ENCODE data around the gene CNGB1. TPM values are rescaled to one million over a fixed set of nuclear protein-coding genes. Genes with fewer than 3 reads are reported as not detected.

CNGB1 gene
- total and polyA plus RNA-seq, 4 donors = 2.1 to 6.5 (median 4.3) TPM

GRCh38 chr16:57893559-57894389 lies 77.2 kb downstream of the CNGB1 start:
- 73% methylated on average over 11 of the region's 17 CpGs for WGBS (ENCODE audit: insufficient coverage)
- Histone ChIP-seq H3K36me3 (ENCODE audit: control insufficient read depth, insufficient read depth, low read length) (no peaks in the 10 kb centered on the region), H3K4me3 (ENCODE audit: low read depth, low read length) (no peak overlapping the region), H3K27me3 (ENCODE audit: control insufficient read depth, insufficient read depth, low read length) (no peaks in the 10 kb centered on the region), H3K27ac (ENCODE audit: low read depth, low read length) (no peak overlapping the region), H3K4me1 (ENCODE audit: control insufficient read depth, insufficient read depth, low read length) (peaks cover 8% of the 10 kb centered on the region), H3K9me3 (ENCODE audit: control insufficient read depth, insufficient read depth, low read length) (no peaks in the 10 kb centered on the region)
- DNase-seq (ENCODE audit: low read depth in 4 of 6, low spot score in 6 of 6) = no peak

DNA sequence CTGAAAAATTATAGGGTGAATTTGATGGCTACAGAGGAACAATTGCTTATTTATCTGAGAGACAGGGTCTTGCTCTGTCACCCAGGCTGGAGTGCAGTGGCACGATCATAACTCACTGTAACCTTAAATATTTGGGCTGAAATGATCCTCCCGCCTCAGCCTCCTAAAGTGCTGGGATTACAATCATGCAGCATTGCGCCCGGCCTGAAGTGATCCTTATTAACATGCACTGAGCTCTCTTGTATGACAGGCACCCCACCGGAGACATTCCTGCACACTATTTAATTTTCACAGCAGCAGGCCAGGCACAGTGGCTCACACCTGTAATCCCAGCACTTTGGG lies 77.7 kb downstream of the CNGB1 start:
- H3K9me3 ChIP-seq (ENCODE audit: control insufficient read depth, insufficient read depth, low read length) = no peaks in the 10 kb centered on the region
- no peak overlapping the region for H3K4me3 ChIP-seq (ENCODE audit: low read depth, low read length)
- H3K4me1 ChIP-seq (ENCODE audit: control insufficient read depth, insufficient read depth, low read length) = peaks cover 8% of the 10 kb centered on the region
- H3K27me3 ChIP-seq (ENCODE audit: control insufficient read depth, insufficient read depth, low read length) = no peaks in the 10 kb centered on the region
- no peaks in the 10 kb centered on the region for H3K36me3 ChIP-seq (ENCODE audit: control insufficient read depth, insufficient read depth, low read length)
- no peak for DNase-seq (ENCODE audit: low read depth in 4 of 6, low spot score in 6 of 6)
- 69% methylated on average over 4 of the region's 5 CpGs for WGBS (ENCODE audit: insufficient coverage)
- H3K27ac ChIP-seq (ENCODE audit: low read depth, low read length) = no peak overlapping the region

- H3K27me3 ChIP-seq (ENCODE audit: control insufficient read depth, insufficient read depth, low read length) = no peaks in the 10 kb centered on the region
- H3K27ac ChIP-seq (ENCODE audit: low read depth, low read length) = no peak overlapping the region
- no peak overlapping the region for H3K4me3 ChIP-seq (ENCODE audit: low read depth, low read length)
- no peaks in the 10 kb centered on the region for H3K9me3 ChIP-seq (ENCODE audit: control insufficient read depth, insufficient read depth, low read length)
- WGBS (ENCODE audit: insufficient coverage) = 58% methylated on average over 4 of the region's 10 CpGs
- no peaks in the 10 kb centered on the region for H3K36me3 ChIP-seq (ENCODE audit: control insufficient read depth, insufficient read depth, low read length)
- DNase-seq (ENCODE audit: low read depth in 4 of 6, low spot score in 6 of 6) = peak in 2 of 6 donors; percentile 19 to 56
- H3K4me1 ChIP-seq (ENCODE audit: control insufficient read depth, insufficient read depth, low read length) = peaks cover 8% of the 10 kb centered on the region
Measured at GRCh38 chr16:57892447-57893096, 78.4 kb downstream of the CNGB1 start.

DNA sequence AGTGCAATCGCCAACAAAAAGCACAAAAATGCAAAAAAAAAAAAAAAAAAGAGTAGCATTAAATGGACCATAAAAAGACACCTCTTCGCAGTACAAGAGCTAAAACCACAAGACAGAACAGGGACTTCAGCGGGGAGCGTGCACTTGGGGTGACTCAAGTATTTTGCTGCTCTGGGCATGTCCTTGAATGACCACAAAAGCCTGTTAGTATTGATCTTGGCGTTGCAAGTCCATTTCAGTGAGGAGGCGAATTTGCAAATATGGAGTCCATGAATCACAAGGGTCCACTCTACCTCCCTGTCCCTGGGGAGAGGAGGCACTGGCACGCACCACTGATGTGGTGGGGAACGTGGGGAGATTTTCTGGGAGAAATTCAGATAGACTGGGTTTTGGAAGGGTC lies 78.9 kb downstream of the CNGB1 start:
- 89% methylated on average over 3 of the region's 8 CpGs for WGBS (ENCODE audit: insufficient coverage)
- Histone ChIP-seq H3K4me3 (ENCODE audit: low read depth, low read length) (no peak overlapping the region), H3K9me3 (ENCODE audit: control insufficient read depth, insufficient read depth, low read length) (no peaks in the 10 kb centered on the region), H3K36me3 (ENCODE audit: control insufficient read depth, insufficient read depth, low read length) (no peaks in the 10 kb centered on the region), H3K27me3 (ENCODE audit: control insufficient read depth, insufficient read depth, low read length) (no peaks in the 10 kb centered on the region), H3K4me1 (ENCODE audit: control insufficient read depth, insufficient read depth, low read length) (peaks cover 8% of the 10 kb centered on the region), H3K27ac (ENCODE audit: low read depth, low read length) (no peak overlapping the region)
- no peak for DNase-seq (ENCODE audit: low read depth in 4 of 6, low spot score in 6 of 6)

DNA sequence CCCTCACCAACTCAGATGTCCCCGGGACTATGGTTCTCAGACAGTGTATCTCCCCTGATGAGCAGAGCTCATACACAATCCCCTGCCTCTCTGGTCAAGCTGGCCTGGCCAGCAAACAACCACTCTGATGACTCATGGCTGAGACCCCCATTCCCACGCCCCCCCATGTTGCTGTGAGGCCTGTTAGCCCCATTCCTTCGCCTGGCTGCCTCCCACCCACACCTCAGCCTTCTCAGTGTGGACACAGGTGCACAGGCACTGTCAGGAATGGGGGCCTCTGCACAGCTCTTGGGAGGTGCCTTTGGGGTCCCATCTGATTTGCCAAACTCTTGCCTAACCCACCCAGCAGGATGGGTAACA lies 80.2 kb downstream of the CNGB1 start:
- Histone ChIP-seq H3K27me3 (ENCODE audit: control insufficient read depth, insufficient read depth, low read length) (no peaks in the 10 kb centered on the region), H3K4me1 (ENCODE audit: control insufficient read depth, insufficient read depth, low read length) (peaks cover 8% of the 10 kb centered on the region), H3K27ac (ENCODE audit: low read depth, low read length) (no peak overlapping the region), H3K36me3 (ENCODE audit: control insufficient read depth, insufficient read depth, low read length) (no peaks in the 10 kb centered on the region), H3K9me3 (ENCODE audit: control insufficient read depth, insufficient read depth, low read length) (no peaks in the 10 kb centered on the region), H3K4me3 (ENCODE audit: low read depth, low read length) (no peak overlapping the region)
- 81% methylated on average over 3 of the region's 3 CpGs for WGBS (ENCODE audit: insufficient coverage)
- DNase-seq (ENCODE audit: low read depth in 4 of 6, low spot score in 6 of 6) = no peak

DNA sequence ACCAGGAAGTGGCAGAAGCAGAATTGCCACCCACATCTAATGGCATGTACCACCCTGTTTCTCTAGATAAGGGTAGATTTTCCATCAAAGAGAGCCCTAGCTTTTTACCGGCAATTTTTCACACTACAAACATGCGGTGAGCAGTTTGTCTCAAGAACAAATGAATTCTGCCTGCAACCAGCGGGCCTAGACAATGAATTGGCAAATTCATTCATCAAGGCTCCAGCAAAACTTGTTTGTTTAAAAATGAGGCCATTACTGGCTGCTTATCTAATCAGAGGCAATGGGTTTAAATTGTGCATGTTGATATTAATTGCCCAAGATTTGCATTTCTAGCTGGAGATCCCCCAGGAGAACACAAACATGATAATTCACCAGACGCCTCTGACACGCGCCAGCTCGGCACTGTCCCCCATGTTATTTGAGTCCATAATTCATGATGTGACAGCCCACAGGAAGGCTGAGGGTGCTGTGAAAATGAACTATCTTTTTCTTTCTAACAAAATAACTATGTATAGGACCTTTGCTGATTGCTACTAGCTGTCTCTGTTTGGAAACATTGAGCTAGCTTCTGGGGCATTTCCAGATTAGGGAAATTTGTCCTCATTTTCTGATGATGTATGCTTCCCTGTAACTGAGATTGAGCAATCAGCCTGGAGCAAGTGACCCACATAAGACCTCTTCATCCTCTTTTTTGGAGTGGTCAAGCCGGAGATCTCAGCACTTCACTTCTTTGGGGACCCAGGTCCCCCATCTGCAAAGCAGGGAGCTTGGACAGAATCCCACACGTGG lies 80.8 kb downstream of the CNGB1 start:
- H3K27me3 ChIP-seq (ENCODE audit: control insufficient read depth, insufficient read depth, low read length) = no peaks in the 10 kb centered on the region
- peak in 2 of 6 donors; percentile 75 to 83 for DNase-seq (ENCODE audit: low read depth in 4 of 6, low spot score in 6 of 6)
- no peaks in the 10 kb centered on the region for H3K9me3 ChIP-seq (ENCODE audit: control insufficient read depth, insufficient read depth, low read length)
- peaks cover 8% of the 10 kb centered on the region for H3K4me1 ChIP-seq (ENCODE audit: control insufficient read depth, insufficient read depth, low read length)
- no peak overlapping the region for H3K27ac ChIP-seq (ENCODE audit: low read depth, low read length)
- no peak overlapping the region for H3K4me3 ChIP-seq (ENCODE audit: low read depth, low read length)
- H3K36me3 ChIP-seq (ENCODE audit: control insufficient read depth, insufficient read depth, low read length) = no peaks in the 10 kb centered on the region
- WGBS (ENCODE audit: insufficient coverage) = 45% methylated on average over 4 of the region's 9 CpGs

DNA sequence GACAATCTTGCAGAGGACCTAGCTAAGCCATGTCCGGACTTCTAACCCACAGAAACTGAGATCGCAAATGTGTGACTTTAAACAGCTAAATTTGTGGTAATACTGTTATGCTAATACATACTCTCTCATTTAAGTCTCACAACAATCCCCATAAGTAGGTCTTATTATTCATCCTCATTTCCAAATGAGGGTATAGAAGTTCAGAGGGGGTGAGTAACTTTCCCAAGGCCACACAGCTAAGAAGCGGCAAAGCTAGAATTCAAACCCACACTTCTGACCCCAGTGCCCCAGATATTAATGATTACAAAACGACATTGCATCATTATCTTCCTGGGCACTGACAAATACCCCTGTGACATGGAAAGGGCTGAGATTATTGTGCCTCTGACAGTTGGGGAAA lies 81.4 kb downstream of the CNGB1 start:
- no peak overlapping the region for H3K4me3 ChIP-seq (ENCODE audit: low read depth, low read length)
- H3K36me3 ChIP-seq (ENCODE audit: control insufficient read depth, insufficient read depth, low read length) = no peaks in the 10 kb centered on the region
- H3K4me1 ChIP-seq (ENCODE audit: control insufficient read depth, insufficient read depth, low read length) = peaks cover 12% of the 10 kb centered on the region
- WGBS (ENCODE audit: insufficient coverage) = no CpG with 5 or more reads among the region's 4 CpGs
- no peak for DNase-seq (ENCODE audit: low read depth in 4 of 6, low spot score in 6 of 6)
- H3K27me3 ChIP-seq (ENCODE audit: control insufficient read depth, insufficient read depth, low read length) = peaks cover 4% of the 10 kb centered on the region
- H3K9me3 ChIP-seq (ENCODE audit: control insufficient read depth, insufficient read depth, low read length) = no peaks in the 10 kb centered on the region
- no peak overlapping the region for H3K27ac ChIP-seq (ENCODE audit: low read depth, low read length)

GRCh38 chr16:57889111-57889510 lies 81.8 kb downstream of the CNGB1 start:
- Histone ChIP-seq H3K27ac (ENCODE audit: low read depth, low read length) (no peak overlapping the region), H3K9me3 (ENCODE audit: control insufficient read depth, insufficient read depth, low read length) (no peaks in the 10 kb centered on the region), H3K4me1 (ENCODE audit: control insufficient read depth, insufficient read depth, low read length) (peaks cover 16% of the 10 kb centered on the region), H3K4me3 (ENCODE audit: low read depth, low read length) (no peak overlapping the region), H3K36me3 (ENCODE audit: control insufficient read depth, insufficient read depth, low read length) (no peaks in the 10 kb centered on the region), H3K27me3 (ENCODE audit: control insufficient read depth, insufficient read depth, low read length) (peaks cover 7% of the 10 kb centered on the region)
- 90% methylated on average over 4 of the region's 4 CpGs for WGBS (ENCODE audit: insufficient coverage)
- DNase-seq (ENCODE audit: low read depth in 4 of 6, low spot score in 6 of 6) = no peak

DNA sequence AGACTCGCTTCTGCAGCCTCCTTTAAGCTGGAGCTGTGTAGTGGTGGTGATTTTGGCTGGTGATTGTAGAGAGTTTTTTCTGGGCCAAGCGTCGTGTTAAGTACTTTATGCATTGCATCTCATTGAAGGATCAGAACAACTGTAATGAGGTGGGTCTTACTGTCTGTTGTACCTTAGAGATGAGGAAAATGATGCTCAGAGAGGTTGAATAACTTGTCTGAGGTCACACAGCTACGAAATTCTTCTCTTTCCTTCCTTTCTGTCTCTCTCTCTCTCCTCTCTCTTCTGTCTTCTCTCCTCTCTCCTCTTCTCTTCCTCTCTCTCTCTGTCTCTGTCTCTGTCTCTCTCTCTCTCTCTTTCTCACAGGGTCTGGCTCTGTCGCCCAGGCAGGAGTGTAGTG lies 82.8 kb downstream of the CNGB1 start:
- Histone ChIP-seq H3K27ac (ENCODE audit: low read depth, low read length) (no peak overlapping the region), H3K36me3 (ENCODE audit: control insufficient read depth, insufficient read depth, low read length) (no peaks in the 10 kb centered on the region), H3K4me3 (ENCODE audit: low read depth, low read length) (no peak overlapping the region), H3K9me3 (ENCODE audit: control insufficient read depth, insufficient read depth, low read length) (no peaks in the 10 kb centered on the region), H3K27me3 (ENCODE audit: control insufficient read depth, insufficient read depth, low read length) (peaks cover 17% of the 10 kb centered on the region), H3K4me1 (ENCODE audit: control insufficient read depth, insufficient read depth, low read length) (peaks cover 21% of the 10 kb centered on the region)
- DNase-seq (ENCODE audit: low read depth in 4 of 6, low spot score in 6 of 6) = no peak
- WGBS (ENCODE audit: insufficient coverage) = 75% methylated on average over 5 of the region's 5 CpGs
